ENCODE measurements around the gene CELF2. TPM values are rescaled to one million over a fixed set of nuclear protein-coding genes. Genes with fewer than 3 reads are reported as not detected.
"Not testable (repeated sequence)": the region's sequence is repeated elsewhere in the genome, so short reads cannot be mapped to it uniquely, and the experiment has no call there.

Gene CELF2
- total and polyA plus RNA-seq, 2 donors from 2014 or later = 1.7 to 39.2 TPM

DNA sequence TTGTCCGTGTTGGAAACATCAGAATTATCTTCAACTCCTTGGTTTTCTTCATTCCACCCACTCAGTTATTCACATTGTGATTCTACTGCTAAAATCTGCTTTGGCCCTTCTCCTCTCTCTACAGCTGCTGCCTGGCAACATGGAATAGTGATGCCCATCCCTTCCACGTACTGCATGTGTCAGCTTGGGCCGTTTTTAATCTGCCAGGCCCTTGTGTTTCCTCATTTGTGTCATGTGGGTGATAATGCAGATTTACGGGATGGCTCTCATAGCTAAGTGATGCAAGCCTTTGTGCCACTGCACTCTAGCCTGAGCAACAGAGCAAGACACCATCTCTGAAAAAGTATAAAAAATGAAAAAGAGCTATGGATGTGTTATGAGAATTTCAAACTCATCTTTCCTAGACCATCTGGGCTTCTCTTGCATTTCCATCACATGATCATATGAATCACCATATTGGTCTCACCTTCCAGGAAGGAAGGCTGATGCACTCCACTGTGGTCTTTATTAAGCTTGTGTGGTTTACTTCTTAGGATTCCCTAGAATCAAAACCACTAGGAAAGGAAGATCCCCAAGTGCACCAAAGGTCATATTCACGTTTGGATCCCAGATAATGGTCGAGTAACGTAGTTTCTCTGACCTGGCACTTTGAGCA lies 20.6 kb upstream of the CELF2 start:
- Histone ChIP-seq H3K4me1 (ENCODE audit: control insufficient read depth in 2 of 3, insufficient read depth in 2 of 3, low read depth in 1 of 3, low read length in 3 of 3) (no peaks in the 10 kb centered on the region), H3K27ac (ENCODE audit: low read depth in 2 of 2, low read length in 2 of 2) (no peak overlapping the region), H3K36me3 (ENCODE audit: control insufficient read depth in 2 of 3, insufficient read depth in 3 of 3, low read length in 3 of 3) (no peaks in the 10 kb centered on the region), H3K9me3 (ENCODE audit: control insufficient read depth in 2 of 3, insufficient read depth in 1 of 3, low read length in 3 of 3) (no peaks in the 10 kb centered on the region), H3K9ac (ENCODE audit: low read length in 3 of 3) (no peak overlapping the region), H3K27me3 (ENCODE audit: control insufficient read depth, insufficient read depth, low read length) (no peaks in the 10 kb centered on the region), H3K4me3 (ENCODE audit: low read length in 3 of 3) (no peak overlapping the region)
- no peak for TF ChIP-seq CTCF (IDR thresholded peaks at IDR 0.05; ENCODE audit: borderline replicate concordance, extremely low read depth, insufficient read depth)
- DNase-seq (no peak), FAIRE-seq (no peak)
- intact Hi-C loops (cut with DNase I) = no loop called here

- intact Hi-C loops (cut with DNase I); H3K27me3 ChIP-seq (ENCODE audit: control insufficient read depth, insufficient read depth, low read length); H3K27ac ChIP-seq (ENCODE audit: low read depth in 2 of 2, low read length in 2 of 2): not testable (repeated sequence)
Measured at GRCh38 chr10:10999501-10999900, 18.2 kb upstream of the CELF2 start.

DNA sequence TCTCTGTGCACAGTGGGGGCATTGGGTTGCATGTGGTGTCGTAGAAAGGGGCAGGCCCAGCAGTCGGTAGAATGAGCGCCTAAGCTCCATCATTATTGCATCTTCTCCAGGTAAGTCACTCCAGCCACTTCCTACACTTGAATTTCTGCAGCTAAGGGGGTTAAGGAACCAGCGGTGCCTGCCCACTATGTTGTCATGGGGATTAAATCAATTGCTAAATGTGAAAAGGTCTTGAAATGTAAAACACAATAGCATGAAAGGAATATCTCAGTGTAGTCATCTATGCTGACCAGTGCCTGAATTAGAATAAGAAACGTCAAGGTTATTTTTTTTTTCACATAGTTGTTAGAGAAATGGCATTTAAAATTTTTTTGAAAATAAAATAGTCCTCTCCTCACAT lies 15.2 kb upstream of the CELF2 start:
- DNase-seq (no peak), FAIRE-seq (no peak)
- Histone ChIP-seq H3K4me3 (ENCODE audit: low read length in 3 of 3) (no peak overlapping the region), H3K4me1 (ENCODE audit: control insufficient read depth in 2 of 3, insufficient read depth in 2 of 3, low read depth in 1 of 3, low read length in 3 of 3) (no peaks in the 10 kb centered on the region), H3K27me3 (ENCODE audit: control insufficient read depth, insufficient read depth, low read length) (no peaks in the 10 kb centered on the region), H3K27ac (ENCODE audit: low read depth in 2 of 2, low read length in 2 of 2) (no peak overlapping the region), H3K9ac (ENCODE audit: low read length in 3 of 3) (no peak overlapping the region), H3K36me3 (ENCODE audit: control insufficient read depth in 2 of 3, insufficient read depth in 3 of 3, low read length in 3 of 3) (no peaks in the 10 kb centered on the region), H3K9me3 (ENCODE audit: control insufficient read depth in 2 of 3, insufficient read depth in 1 of 3, low read length in 3 of 3) (no peaks in the 10 kb centered on the region)
- no peak for TF ChIP-seq CTCF (IDR thresholded peaks at IDR 0.05; ENCODE audit: borderline replicate concordance, extremely low read depth, insufficient read depth)
- intact Hi-C loops (cut with DNase I) = no loop called here

More at GRCh38 chr10:10999501-10999900, 18.2 kb upstream of the CELF2 start:
- H3K9me3 ChIP-seq (ENCODE audit: control insufficient read depth in 2 of 3, insufficient read depth in 1 of 3, low read length in 3 of 3); H3K4me1 ChIP-seq (ENCODE audit: control insufficient read depth in 2 of 3, insufficient read depth in 2 of 3, low read depth in 1 of 3, low read length in 3 of 3); H3K36me3 ChIP-seq (ENCODE audit: control insufficient read depth in 2 of 3, insufficient read depth in 3 of 3, low read length in 3 of 3); FAIRE-seq; H3K4me3 ChIP-seq (ENCODE audit: low read length in 3 of 3); DNase-seq; H3K9ac ChIP-seq (ENCODE audit: low read length in 3 of 3): not testable (repeated sequence)

DNA sequence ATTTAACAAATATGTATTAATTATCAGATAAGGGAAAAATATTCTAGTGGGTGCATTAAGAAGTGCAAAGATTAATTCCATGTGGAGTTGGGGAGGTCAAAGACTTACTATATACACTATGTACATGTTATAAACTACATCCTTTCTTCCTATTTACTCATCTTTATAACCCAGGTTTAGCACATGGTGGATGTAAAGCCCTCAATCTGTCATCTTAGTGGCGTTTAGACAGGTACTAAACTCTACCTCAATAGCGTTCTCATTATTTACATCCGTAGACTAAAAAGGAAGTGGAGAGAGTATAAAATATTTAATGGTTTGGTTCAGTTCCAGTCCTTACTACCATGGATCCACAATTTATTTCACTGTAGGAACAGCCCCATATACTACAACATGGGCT lies 14.8 kb upstream of the CELF2 start:
- Histone ChIP-seq H3K9me3 (ENCODE audit: control insufficient read depth in 2 of 3, insufficient read depth in 1 of 3, low read length in 3 of 3) (no peaks in the 10 kb centered on the region), H3K4me1 (ENCODE audit: control insufficient read depth in 2 of 3, insufficient read depth in 2 of 3, low read depth in 1 of 3, low read length in 3 of 3) (no peaks in the 10 kb centered on the region), H3K27ac (ENCODE audit: low read depth in 2 of 2, low read length in 2 of 2) (no peak overlapping the region), H3K27me3 (ENCODE audit: control insufficient read depth, insufficient read depth, low read length) (no peaks in the 10 kb centered on the region), H3K9ac (ENCODE audit: low read length in 3 of 3) (no peak overlapping the region), H3K36me3 (ENCODE audit: control insufficient read depth in 2 of 3, insufficient read depth in 3 of 3, low read length in 3 of 3) (no peaks in the 10 kb centered on the region), H3K4me3 (ENCODE audit: low read length in 3 of 3) (no peak overlapping the region)
- DNase-seq (no peak), FAIRE-seq (no peak)
- no peak for TF ChIP-seq CTCF (IDR thresholded peaks at IDR 0.05; ENCODE audit: borderline replicate concordance, extremely low read depth, insufficient read depth)
- intact Hi-C loops (cut with DNase I) = no loop called here

All from kidney (tissue), 14 donors.